Mucosa of descending colon (tissue), 3 donors: Measurements from ENCODE around the gene CBFA2T3. TPM values are rescaled to one million over a fixed set of nuclear protein-coding genes. Genes with fewer than 3 reads are reported as not detected.

Experiments used
- ATAC-seq: fragments of 200-7000 bp; cut with Tn5 transposase; one replicate; pipeline ENCODE4 v1.9.1; 2020; ENCODE audit warnings: mild to moderate bottlenecking, moderate library complexity
- DNase-seq, 3 donors: peaks; one replicate each; pipeline ENCODE4 v3.0.0-alpha.2; 2020
- H3K36me3 ChIP-seq: fragments of 200-600 bp; one replicate; pipeline ENCODE4 v1.8.0; 2021; ENCODE audit warnings: low read depth, mild to moderate bottlenecking
- H3K4me1 ChIP-seq: fragments of 200-600 bp; one replicate; pipeline ENCODE4 v1.8.0; 2021; ENCODE audit warnings: low read depth, mild to moderate bottlenecking
- H3K4me3 ChIP-seq: fragments of 200-600 bp; one replicate; pipeline ENCODE4 v1.8.0; 2021; ENCODE audit warnings: mild to moderate bottlenecking
- H3K9me3 ChIP-seq: fragments of 200-600 bp; one replicate; pipeline ENCODE4 v1.8.0; 2021; ENCODE audit warnings: mild to moderate bottlenecking
- intact Hi-C, 2 donors: fragments of 100-400 bp; cut with DNase I in 1 of 2; cut with micrococcal nuclease in 1 of 2; formaldehyde crosslinking; loops; one replicate each; pipeline versions ENCODE4 v1.11.0 to v1.11.1; 2022; cut with DNase I, micrococcal nuclease
- total RNA-seq, 3 donors: library from RNA; stranded (reverse); fragmentation: NEBNext Ultra II Directional in 2 of 3; extraction: Animal tissue kit (Norgen Biotek cat#: 25700) in 2 of 3; gene quantifications; one replicate each; pipeline versions ENCODE4 v1.2.1 to v1.2.4, GENCODE V29; 2021 to 2023
- TF ChIP-seq, protein P1 (sequence below): fragments of 200-600 bp; IDR thresholded peaks from one replicate; pipeline ENCODE4 v1.8.0; 2022; ENCODE audit warnings: antibody characterized with exemption, mild to moderate bottlenecking
- donor health status: DM: no; HTN: no; CAD: no; lungs with moderate emphysema.
- donor health status: DM: no; HTN: no; CAD: no.
- donor health status: DM: no; HTN: yes; CAD: no.

CBFA2T3 gene
- total RNA-seq, 3 donors from 2014 or later, result 6.9 to 12.8 (median 8.4) TPM

DNA sequence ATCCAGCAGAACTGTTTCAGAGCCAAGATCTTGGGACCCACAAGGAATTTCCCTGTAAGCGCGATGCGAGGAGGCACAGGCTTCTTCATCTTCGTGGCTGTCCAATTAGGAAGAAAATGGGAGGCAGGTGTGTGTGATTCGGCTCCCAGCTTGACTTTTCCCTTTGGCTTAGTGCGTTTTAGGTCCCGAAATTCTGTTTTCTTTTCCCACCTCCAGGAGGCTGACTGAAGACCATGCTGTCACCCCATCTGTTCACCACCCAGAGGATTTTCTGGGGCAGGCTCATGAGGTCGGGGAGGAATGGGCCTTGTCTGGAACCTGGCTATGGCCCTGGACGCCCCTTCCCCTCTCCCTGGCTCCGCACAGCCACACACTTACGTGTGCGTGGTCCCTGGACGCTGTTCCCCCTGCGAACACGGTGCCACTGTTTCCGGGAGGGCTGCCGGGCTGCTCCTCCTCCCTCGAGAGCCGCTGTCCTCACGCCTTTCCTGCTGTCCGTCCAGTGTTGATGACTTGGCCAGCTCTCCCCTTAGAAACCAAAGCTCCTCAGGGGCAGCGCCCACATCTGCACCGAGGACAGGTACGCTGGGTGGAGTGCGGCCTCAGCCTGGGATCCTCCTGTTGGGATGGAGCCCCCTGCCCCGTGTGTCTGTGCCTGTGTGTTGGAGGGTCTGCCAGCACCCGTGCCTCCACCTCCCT, 107.9 kb downstream of the CBFA2T3 start:
- no peaks in the 10 kb centered on the region for H3K9me3 ChIP-seq
- DNase-seq, result no peak
- TF ChIP-seq, protein P1, sequence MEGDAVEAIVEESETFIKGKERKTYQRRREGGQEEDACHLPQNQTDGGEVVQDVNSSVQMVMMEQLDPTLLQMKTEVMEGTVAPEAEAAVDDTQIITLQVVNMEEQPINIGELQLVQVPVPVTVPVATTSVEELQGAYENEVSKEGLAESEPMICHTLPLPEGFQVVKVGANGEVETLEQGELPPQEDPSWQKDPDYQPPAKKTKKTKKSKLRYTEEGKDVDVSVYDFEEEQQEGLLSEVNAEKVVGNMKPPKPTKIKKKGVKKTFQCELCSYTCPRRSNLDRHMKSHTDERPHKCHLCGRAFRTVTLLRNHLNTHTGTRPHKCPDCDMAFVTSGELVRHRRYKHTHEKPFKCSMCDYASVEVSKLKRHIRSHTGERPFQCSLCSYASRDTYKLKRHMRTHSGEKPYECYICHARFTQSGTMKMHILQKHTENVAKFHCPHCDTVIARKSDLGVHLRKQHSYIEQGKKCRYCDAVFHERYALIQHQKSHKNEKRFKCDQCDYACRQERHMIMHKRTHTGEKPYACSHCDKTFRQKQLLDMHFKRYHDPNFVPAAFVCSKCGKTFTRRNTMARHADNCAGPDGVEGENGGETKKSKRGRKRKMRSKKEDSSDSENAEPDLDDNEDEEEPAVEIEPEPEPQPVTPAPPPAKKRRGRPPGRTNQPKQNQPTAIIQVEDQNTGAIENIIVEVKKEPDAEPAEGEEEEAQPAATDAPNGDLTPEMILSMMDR, result no peak
- H3K36me3 ChIP-seq, result no peaks in the 10 kb centered on the region
- no peak for ATAC-seq
- intact Hi-C loops, result no loop called here
- no peak overlapping the region for H3K4me3 ChIP-seq
- H3K4me1 ChIP-seq, result no peaks in the 10 kb centered on the region

DNA sequence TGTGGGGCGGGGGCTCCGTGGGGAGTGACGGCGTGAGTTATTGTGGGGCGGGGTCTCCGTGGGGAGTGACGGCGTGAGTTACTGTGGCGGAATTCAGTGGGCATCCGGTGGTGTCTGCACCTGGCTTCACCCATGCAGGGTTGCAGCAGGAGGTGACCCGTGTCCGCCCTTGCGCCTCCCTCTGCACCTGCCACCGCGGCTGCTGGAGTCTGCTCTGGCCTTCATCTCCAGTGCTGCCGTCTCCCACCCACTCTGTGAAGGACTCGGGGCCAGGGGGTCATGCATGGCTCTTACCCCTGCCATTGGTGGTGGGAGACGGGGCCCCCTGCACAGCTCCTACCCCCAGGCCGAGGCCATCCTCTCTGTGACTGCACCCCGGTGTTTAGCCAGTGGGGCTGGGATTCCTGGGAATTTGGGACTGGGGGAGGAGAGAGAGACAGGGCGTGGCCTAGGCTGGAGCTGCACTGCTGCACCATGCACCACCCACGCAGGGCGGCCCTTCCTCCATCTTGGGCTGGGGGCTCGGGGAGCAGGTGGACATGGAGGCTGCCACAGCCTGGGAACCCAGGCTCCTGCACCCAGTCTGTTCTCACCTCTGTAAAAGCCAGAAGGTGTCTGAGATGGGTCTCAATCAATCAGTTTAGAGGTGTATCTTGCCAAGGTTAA, 109.3 kb downstream of the CBFA2T3 start:
- ATAC-seq, result no peak
- H3K4me1 ChIP-seq, result no peaks in the 10 kb centered on the region
- no peaks in the 10 kb centered on the region for H3K36me3 ChIP-seq
- no peaks in the 10 kb centered on the region for H3K9me3 ChIP-seq
- no peak overlapping the region for H3K4me3 ChIP-seq
- intact Hi-C loops, result no loop called here
- TF ChIP-seq, protein P1, result no peak
- no peak for DNase-seq

DNA sequence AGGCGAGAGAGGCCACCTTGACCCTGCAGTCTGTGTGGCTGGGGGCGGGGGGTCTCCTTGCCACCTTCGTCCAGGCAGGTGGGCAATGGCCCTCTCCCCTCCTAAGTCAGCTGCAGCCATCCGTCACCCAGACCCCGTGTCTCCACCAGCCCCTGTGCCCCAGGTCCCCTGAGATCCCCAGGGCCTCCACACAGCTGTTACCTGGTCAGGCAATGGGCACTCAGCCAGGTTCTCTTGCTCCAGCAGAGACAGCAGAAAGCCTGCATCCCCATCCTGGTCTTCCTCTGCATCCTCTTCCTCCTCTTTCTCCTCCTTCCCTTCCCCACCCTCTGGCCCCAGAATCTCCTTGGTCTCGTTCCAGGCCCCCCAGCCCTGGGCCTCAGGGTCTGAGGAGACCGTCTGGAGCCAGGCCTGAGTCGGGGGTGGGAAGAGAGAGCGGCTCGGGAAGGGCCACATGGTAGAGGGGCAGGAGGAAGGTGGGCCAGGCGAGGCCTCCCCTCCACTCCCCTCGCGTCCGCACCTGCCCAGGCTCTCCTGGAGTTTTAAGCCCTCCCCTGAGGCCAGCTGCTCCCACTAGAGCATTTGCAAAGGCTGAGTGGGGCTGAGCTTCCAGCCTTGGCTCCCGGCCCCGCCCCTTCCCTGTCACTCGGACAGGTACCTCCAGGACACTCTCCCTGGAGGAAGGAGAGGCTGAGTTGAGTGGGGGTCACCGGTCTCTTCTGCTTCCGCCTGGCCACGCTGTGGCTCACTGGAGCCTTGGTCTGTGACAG, 110.7 kb downstream of the CBFA2T3 start, which contains the start of gene PABPN1L:
Gene PABPN1L, minus strand, starts transcription at position 510 of the 770 bp plus-strand sequence. Its CDS starts 54 bp downstream, at position 456.
- Histone ChIP-seq H3K4me3 (no peak within 1 kb of the TSS), H3K9me3 (no peaks in the 10 kb centered on the region), H3K36me3 (no peaks in the 10 kb centered on the region), H3K4me1 (no peaks in the 10 kb centered on the region)
- intact Hi-C loops, result no loop called here
- TF ChIP-seq, protein P1, result no peak
- no peak for DNase-seq
- ATAC-seq, result no peak

DNA sequence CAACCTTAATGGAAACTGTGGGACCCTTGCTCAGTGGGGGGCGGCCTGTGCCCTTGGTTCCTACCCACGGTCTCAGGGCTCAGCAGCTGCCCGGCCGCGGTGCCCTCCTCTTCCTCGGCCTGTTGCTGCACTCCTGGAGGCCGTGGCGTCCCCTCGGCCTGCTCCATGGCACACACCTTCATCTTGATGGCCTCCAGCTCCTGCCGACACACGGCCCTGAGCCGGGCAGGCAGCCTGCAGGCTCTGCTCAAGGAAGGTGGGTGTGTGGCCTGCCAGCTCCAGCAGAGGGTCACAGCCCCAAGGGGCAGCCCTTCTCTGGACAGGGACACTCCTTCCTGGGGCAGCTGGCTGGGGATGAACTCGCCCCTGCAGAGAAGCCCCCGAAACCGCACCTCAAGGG, 111.3 kb downstream of the CBFA2T3 start:
- Histone ChIP-seq H3K4me3 (no peak overlapping the region), H3K36me3 (no peaks in the 10 kb centered on the region), H3K4me1 (no peaks in the 10 kb centered on the region), H3K9me3 (no peaks in the 10 kb centered on the region)
- TF ChIP-seq, protein P1, result no peak
- intact Hi-C loops, result no loop called here
- no peak for ATAC-seq
- no peak for DNase-seq

DNA sequence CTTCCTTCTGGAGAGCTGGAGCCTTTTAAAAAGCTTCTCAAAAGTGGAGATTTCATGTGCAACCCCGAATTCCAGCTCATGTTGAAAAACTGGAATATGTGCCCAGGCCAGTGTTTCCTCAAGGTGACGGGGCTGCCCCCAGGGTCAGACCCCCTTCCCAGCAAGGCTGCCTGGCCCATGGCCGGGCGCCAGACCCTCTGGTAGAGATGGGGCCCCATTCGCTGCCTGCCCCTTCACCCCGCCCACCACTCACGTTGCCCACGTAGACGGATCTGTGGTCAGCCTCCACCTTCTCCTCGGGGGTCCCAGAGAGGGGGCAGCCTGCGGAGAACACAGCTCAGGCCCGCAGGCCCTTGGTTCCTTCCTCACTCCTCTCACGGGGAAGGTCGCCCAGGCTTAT, 111.7 kb downstream of the CBFA2T3 start:
- DNase-seq, result no peak
- Histone ChIP-seq H3K9me3 (no peaks in the 10 kb centered on the region), H3K4me3 (no peak overlapping the region), H3K4me1 (no peaks in the 10 kb centered on the region), H3K36me3 (no peaks in the 10 kb centered on the region)
- TF ChIP-seq, protein P1, result no peak
- ATAC-seq, result no peak
- intact Hi-C loops, result no loop called here
